GM19240 (cell line): Measurements from ENCODE around the gene ALKBH5.

Experiments
- DNase-seq: peaks from one replicate; pipeline ENCODE4 v3.0.0; 2011; ENCODE audit warnings: low spot score; ENCODE audit not compliant: insufficient read length

The ALKBH5 gene

GRCh38 chr17:18258356-18259038 is 74.9 kb downstream of the ALKBH5 start, which contains the start of gene FLII:
Gene FLII, minus strand, starts transcription at chr17:18258738. Its CDS starts 48 bp downstream, at chr17:18258690.
- no peak for DNase-seq
